ENCODE data around the gene POGZ.

Gene POGZ

DNA sequence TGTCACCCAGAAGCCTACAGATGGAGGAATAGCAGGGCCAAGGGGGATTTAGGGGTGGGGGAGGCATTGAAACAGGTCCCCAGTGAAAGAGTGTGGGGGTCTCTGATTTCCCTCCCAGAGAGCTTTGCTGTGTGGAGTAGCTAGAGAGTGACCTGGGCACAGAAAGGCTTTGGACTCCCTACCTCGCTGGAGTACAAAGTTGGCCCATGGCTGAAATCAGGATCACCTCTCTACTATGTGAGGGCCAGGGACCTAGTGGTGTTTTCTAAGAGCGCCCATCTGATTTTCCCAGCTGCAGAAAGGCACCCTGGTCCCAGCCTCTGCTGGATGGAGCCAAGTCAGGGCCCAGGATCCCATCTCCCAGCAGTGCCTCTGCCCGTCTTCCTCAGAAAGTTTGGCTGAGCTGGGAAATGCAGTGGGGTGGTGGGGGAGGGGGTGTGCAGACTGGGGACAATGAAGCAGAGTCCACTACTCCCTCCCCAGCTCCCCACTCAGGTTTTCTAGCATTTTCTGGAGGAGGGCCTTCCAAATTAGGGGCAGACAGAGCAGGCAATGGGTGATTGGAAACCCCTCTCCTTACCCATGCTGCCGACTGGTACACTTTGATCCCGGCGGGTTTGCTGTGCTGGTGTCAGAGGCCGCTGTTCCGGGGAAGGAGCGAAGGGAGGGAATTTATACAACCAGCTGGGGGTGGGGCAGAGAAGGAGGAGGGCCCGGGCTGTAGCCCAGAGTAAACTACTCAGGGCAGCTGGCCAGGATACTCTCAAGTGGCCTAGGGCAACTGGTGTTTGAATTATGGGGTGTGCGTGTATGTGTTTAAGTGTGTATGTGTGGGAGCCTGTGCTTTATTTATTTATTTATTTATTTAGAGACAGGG is 87.0 kb downstream of the POGZ start, which contains the start of gene SELENBP1:
Gene SELENBP1, minus strand, starts transcription at position 648 of the 877 bp plus-strand sequence. Its CDS starts 64 bp downstream, at position 584.
- DNase-seq (ENCODE audit: low read depth) = peak; percentile 54

DNA sequence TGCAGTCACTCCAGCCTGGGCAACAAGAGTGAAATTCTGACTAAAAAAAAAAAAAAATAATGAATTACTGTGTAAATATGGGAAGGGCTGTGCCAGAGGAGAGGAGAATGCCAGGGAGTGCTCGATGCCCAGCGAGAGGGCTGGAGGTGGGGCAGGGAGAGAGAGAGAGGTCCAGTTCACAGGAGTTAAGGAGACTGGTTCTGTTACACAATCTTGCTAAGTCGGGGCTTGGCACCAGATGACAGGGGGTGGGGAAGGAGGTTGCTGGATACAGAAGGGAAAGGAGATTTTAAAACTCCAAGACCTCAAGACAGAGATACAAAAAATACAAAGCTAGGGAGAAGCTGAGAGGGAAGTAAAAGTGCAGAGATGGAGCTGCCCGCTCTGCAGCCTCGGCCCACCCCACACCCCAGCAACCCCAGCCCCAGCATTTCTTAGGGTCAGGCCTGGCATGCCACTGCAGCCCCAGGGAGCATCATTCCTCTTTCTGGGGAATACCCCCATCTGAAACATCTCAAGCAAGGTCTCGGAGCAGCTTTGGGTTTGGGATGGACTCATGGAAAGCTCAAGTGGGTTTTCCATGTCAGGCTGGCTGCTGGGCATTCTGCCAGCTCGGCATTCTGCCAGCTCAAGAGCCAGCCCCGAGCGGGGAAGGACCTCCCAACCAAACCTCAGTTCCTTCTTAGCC is 87.8 kb downstream of the POGZ start:
- peak; percentile 8 for DNase-seq (ENCODE audit: low read depth)

DNA sequence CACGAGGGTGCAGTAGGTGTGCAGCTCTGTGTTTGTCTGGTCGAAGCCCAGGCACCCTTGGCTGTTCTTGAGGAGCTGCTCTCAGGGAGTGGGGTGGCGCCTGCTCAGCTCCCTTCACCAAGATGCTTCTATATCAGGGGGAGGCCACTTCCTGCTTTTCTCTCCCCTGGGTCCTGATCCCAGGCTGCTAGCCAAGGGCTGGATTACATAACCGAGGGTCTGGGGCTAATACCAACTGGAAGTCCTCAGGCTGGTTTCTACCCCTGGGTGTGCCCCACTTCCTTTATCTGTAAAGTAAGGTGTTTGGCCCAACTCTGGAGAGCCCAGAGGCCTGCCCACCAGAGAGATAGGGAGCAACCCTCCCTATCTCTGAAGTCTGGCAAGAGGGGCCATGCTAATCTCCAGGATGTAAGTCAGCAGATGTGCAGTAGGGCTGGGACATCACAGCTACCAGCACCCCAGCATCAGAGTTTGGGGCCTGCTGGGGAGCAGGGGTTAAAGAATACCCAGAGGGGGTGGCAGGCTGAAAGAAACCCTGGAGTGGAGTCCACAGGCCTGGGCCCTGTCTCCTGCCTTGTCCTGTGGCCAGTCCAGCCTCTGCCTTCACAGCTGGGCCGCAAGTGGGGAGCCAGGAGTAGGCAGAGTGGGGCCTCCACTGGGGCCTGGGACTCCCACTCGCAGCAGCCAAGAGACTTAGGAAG is 88.9 kb downstream of the POGZ start:
- no peak for DNase-seq (ENCODE audit: low read depth)

DNA sequence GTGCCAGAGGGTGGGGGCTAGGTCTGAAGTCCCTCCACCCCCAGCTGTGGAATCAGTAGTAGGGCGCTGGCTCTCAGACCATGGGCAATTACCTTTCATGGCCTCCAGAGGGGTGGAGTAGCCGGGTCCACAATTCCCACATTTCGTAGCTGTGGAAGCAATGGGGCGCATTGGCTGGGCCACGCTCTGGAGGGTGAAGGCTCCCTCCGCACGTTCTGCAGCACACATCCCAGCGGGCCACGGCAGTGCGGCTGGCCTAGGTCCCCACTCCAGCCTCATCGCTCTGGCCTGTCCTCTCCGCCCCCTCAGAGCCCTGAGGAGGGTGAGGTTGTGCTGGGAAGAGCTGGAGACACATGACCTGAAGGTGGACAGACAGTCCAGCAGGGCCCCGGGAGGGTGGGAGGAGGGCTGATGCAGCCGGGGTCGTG is 89.7 kb downstream of the POGZ start:
- no peak for DNase-seq (ENCODE audit: low read depth)

DNA sequence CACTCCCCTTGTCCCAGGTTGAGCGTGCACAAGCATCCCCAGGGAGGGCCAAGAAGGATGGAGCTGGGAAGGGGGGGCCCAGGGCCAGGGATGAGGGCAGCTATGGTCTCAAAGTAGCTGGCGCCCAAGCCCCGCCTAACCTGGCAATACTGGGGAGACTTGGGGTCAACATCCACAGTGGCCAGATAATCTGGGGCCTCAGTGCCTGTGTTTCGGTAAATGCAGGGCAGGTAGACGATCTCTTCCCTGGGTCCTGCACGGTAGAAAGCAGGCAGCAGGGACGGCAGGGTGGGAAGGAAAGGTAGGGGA is 90.0 kb downstream of the POGZ start:
- DNase-seq (ENCODE audit: low read depth) = no peak

DNA sequence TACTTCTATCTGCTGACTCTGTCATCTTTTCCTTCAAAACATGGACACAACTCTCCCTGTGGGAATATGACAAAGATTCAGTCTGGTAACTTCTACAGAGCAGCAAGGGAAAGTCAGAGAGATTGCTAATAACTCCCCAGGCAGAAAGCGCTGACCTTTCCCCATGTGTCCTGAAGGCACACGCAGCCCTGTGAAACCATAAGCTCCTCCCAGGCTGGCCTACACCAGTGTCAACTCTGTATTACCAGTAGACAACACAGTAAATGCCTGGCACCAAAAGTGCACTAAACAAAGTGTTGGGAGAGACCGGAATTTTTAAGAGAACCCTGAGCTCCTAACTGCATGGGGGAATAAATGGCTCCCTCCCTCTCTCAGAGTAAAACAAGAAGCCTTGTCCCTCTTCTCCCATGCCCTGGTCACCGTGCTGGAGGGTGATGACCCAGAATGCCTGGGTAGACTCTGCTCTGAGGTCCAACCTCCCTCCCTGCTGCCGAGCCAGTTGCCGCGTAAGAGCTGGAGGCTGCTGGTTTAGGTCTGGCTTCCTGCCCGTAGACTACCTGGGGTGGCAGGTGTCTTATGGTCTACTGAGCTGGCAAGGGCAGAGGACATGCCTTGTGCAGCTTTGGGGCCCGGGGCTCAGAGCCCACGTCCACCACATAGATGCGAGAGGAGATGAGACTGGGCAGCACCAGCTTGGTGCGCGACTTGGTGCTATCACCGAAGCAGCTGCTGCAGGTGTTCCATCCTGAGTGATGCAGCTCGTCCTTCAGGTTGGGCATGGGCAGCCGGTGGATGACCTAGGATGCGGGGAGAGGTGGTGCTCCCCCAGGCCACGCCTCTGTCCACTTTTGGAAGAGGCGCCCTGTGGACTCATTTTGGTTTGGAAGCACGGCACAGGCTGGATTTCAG is 90.6 kb downstream of the POGZ start:
- no peak for DNase-seq (ENCODE audit: low read depth)

DNA sequence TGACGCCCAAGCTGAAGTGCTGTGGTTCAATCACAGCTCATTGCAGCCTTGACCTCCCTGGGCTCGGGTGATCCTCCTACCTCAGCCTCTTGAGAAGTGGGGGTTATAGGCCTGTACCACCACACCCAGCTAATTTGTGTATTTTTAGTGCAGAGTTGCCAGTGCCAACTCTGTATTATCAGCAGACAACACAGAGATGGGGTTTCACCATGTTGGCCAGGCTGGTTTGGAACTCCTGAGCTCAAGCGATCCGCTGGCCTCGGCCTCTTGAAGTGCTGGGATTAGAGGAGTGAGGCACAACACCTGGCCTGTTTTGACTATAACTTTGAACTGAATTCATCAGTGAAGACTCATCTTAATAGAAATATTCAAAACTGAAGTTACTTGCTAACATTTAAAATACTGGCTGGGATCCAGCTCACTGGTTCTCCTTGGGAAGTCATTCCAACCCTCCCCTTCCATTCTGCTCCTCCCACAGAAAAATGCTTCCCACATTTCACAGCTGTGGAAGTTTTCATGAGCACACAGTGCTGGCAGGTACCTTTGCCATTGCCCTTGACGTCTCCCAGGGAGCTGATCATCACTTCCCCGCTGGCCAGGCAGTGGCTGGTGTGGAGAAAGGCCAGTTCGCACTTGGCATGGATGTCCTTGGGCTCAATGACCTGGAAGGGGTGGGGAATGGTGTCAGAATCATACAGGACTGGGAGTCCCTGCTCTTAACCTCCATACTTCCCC is 91.5 kb downstream of the POGZ start:
- no peak for DNase-seq (ENCODE audit: low read depth)

DNA sequence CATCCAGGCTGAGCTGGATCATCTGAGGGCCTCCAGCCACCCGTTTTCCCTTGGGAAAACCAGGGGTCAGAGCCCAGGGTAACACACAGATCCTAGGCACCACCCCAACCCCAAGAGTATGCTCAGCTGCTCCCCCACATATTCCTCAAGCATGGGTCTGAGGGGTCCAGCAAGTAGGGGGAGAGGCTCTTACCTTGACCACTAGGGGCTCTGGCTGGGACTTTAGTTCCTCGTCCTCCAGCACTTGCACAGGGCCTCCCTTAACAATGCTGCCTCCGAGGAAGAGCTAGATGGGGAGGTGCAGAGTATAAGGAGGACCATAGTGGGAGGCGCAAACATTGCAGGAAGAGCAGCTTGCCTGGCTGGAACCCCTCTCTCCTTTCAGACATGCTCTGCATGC is 94.3 kb downstream of the POGZ start:
- DNase-seq (ENCODE audit: low read depth) = no peak

DNA sequence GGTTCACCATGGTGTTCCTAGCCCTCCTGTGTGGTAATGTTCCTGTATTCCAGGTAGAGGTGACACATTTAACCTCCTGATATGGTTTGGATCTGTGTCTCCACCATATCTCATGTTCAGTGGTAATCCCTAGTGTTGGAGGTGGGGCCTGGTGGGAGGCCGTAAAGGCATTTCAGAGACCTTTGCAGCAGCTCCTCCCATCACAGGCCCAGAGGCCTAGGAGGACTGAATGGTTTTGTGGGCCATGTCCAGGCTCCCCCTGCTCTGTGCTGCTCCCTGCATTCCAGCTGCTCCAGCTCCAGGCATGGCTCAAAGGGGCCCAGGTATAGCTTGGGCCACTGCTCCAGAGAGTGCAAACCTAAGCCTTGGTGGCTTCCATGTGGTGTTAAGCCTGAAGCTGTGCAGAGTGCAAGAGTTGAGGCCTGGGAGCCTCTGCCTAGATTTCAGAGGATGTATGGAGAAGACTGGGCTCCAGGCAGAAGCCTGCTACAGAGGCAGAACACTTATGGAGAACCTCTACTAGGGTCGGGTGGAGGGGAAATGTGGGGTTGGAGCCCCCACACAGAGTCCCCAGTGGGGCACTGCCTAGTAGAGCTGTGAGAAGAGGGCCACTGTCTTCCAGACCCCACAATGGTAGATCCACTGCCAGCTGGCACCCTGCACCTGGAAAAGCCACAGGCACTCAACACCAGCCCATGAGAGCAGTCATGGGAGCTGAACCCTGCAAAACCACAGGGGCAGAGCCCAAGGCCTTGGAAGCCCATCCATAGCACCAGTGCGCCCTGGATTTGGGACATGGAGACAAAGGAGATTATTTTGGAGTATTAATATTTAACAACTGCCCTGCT is 96.8 kb downstream of the POGZ start:
- no peak for DNase-seq (ENCODE audit: low read depth)

DNA sequence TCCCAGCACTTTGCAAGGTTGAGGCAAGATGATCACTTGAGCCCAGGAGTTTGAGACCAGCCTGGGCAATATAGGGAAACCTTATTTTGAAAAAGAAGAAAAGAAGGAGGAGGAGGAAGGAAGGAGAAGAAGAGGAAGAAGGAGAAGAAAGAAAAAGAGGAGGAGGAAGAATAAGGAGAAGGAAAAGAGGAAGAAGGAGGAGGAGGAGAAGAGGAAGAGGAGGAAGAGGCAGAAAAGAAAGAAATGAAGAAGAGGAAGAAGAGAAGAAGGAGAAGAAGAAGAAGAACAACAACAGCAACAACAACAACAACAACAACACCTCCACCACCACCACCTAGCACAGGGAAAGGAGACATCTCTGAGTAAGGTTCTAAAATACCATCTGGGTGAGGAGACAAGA is 97.4 kb downstream of the POGZ start:
- DNase-seq (ENCODE audit: low read depth) = no peak

DNA sequence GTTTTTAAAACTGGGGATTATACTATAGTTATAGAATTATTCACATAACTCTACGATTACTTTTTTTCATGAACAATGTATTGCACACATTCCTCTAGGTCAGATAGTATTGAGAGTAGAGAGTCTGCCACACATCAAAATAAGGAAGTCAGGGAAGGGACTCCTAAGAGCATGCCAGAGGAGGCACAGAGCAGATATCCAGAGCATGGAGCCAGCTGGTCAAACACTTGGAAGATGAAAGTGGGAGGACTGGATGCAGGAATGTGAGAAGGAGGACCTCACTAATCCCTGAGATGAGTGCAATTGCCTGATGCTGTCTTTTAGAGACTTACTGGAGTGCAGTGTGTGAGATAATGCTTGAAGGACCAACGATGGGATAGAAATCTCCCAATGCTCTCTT is 102.6 kb downstream of the POGZ start:
- DNase-seq (ENCODE audit: low read depth) = no peak

Data from ELR (cell line).